Erythroblast (primary cell): ENCODE measurements around the gene ZMYM1.

Source experiments
- GATA1 ChIP-seq: IDR thresholded peaks from 2 replicates; pipeline ENCODE4 v1.6.1; 2011; ENCODE audit warnings: low read depth, mild to moderate bottlenecking, control low read depth, low read length, moderate library complexity
- POLR2A ChIP-seq: IDR thresholded peaks from 2 replicates; pipeline ENCODE4 v1.6.1; 2011; ENCODE audit warnings: mild to moderate bottlenecking, low read length

- TF ChIP-seq POLR2A (no peak), GATA1 (no peak)
Observed at GRCh38 chr1:35126546-35126945, 47.4 kb downstream of the ZMYM1 start.
